ENCODE measurements around the gene GRIPAP1.

The GRIPAP1 gene

GRCh38 chrX:49000636-49001035 lies 1.4 kb downstream of the GRIPAP1 start:
- H3K4me3 ChIP-seq (replicated peaks; ENCODE audit: low read depth, low read length) = no peak overlapping the region; the same call in 1 of the 2 replicates
- H3K27me3 ChIP-seq (replicated peaks; ENCODE audit: control insufficient read depth, insufficient read depth, low read length) = no peaks in the 10 kb centered on the region
- no peak for TF ChIP-seq CTCF (IDR thresholded peaks at IDR 0.05; ENCODE audit: insufficient read depth, low read length, poor library complexity, severe bottlenecking)
- DNase-seq (ENCODE audit: extremely low read depth, insufficient read length) = no peak
- peaks cover 4% of the 10 kb centered on the region; the same call in 1 of the 2 replicates for H3K36me3 ChIP-seq (ENCODE audit: control insufficient read depth, insufficient read depth, low read length)

- H3K36me3 ChIP-seq (ENCODE audit: control insufficient read depth, insufficient read depth, low read length) = peaks cover 4% of the 10 kb centered on the region; the same call in 1 of the 2 replicates
- no peak for DNase-seq (ENCODE audit: extremely low read depth, insufficient read length)
- TF ChIP-seq CTCF (IDR thresholded peaks at IDR 0.05; ENCODE audit: insufficient read depth, low read length, poor library complexity, severe bottlenecking) = no peak
- H3K27me3 ChIP-seq (replicated peaks; ENCODE audit: control insufficient read depth, insufficient read depth, low read length) = no peaks in the 10 kb centered on the region
- H3K4me3 ChIP-seq (replicated peaks; ENCODE audit: low read depth, low read length) = no peak overlapping the region
Measured at GRCh38 chrX:48999030-48999429, 3.0 kb downstream of the GRIPAP1 start.

- Histone ChIP-seq H3K36me3 (ENCODE audit: control insufficient read depth, insufficient read depth, low read length) (peaks cover 4% of the 10 kb centered on the region; the same call in 1 of the 2 replicates), H3K4me3 (replicated peaks; ENCODE audit: low read depth, low read length) (no peak overlapping the region), H3K27me3 (replicated peaks; ENCODE audit: control insufficient read depth, insufficient read depth, low read length) (no peaks in the 10 kb centered on the region)
- no peak for TF ChIP-seq CTCF (IDR thresholded peaks at IDR 0.05; ENCODE audit: insufficient read depth, low read length, poor library complexity, severe bottlenecking)
- no peak for DNase-seq (ENCODE audit: extremely low read depth, insufficient read length)
Measured at GRCh38 chrX:48998391-48998790, 3.7 kb downstream of the GRIPAP1 start.

- TF ChIP-seq CTCF (IDR thresholded peaks at IDR 0.05; ENCODE audit: insufficient read depth, low read length, poor library complexity, severe bottlenecking) = no peak
- peaks cover 7% of the 10 kb centered on the region; the same call in 1 of the 2 replicates for H3K36me3 ChIP-seq (ENCODE audit: control insufficient read depth, insufficient read depth, low read length)
- DNase-seq (ENCODE audit: extremely low read depth, insufficient read length) = no peak
- no peaks in the 10 kb centered on the region for H3K27me3 ChIP-seq (replicated peaks; ENCODE audit: control insufficient read depth, insufficient read depth, low read length)
- H3K4me3 ChIP-seq (replicated peaks; ENCODE audit: low read depth, low read length) = no peak overlapping the region
Measured at GRCh38 chrX:48997865-48998264, 4.2 kb downstream of the GRIPAP1 start.

- no peak for TF ChIP-seq CTCF (IDR thresholded peaks at IDR 0.05; ENCODE audit: insufficient read depth, low read length, poor library complexity, severe bottlenecking)
- DNase-seq (ENCODE audit: extremely low read depth, insufficient read length) = no peak
- Histone ChIP-seq H3K4me3 (replicated peaks; ENCODE audit: low read depth, low read length) (no peak overlapping the region), H3K36me3 (ENCODE audit: control insufficient read depth, insufficient read depth, low read length) (peaks cover 7% of the 10 kb centered on the region; the same call in 1 of the 2 replicates), H3K27me3 (replicated peaks; ENCODE audit: control insufficient read depth, insufficient read depth, low read length) (no peaks in the 10 kb centered on the region)
Measured at GRCh38 chrX:48997455-48997854, 4.6 kb downstream of the GRIPAP1 start.

- no peak for TF ChIP-seq CTCF (IDR thresholded peaks at IDR 0.05; ENCODE audit: insufficient read depth, low read length, poor library complexity, severe bottlenecking)
- no peaks in the 10 kb centered on the region for H3K27me3 ChIP-seq (replicated peaks; ENCODE audit: control insufficient read depth, insufficient read depth, low read length)
- H3K4me3 ChIP-seq (replicated peaks; ENCODE audit: low read depth, low read length) = no peak overlapping the region
- DNase-seq (ENCODE audit: extremely low read depth, insufficient read length) = no peak
- H3K36me3 ChIP-seq (ENCODE audit: control insufficient read depth, insufficient read depth, low read length) = peaks cover 7% of the 10 kb centered on the region; the same call in 1 of the 2 replicates
Measured at GRCh38 chrX:48996969-48997368, 5.1 kb downstream of the GRIPAP1 start.
